SK-N-SH (cell line): ENCODE results near the gene CRELD2. TPM values are rescaled to one million over a fixed set of nuclear protein-coding genes. Genes with fewer than 3 reads are reported as not detected.

ENCODE experiments used
- CTCF ChIA-PET: fragments of 300-600, 350-600 bp; formaldehyde crosslinking; extraction: SDS; loops from one replicate; lab custom pipeline; 2021; lab: Yijun Ruan, JAX
- POLR2A ChIA-PET: fragments of 350-600 bp; sonication (Branson Sonifier 250); formaldehyde crosslinking; extraction: SDS; loops from one replicate; lab custom pipeline; 2020; ENCODE audit warnings: antibody characterized with exemption, inconsistent platforms; lab: Yijun Ruan, JAX
- DNase-seq: peaks from one replicate; pipeline ENCODE4 v3.0.0; 2012
- H2AFZ ChIP-seq: fragments of 200-600 bp; sonication (generic); 2 replicates; pipeline ENCODE4 v1.8.1; 2016; ENCODE audit warnings: antibody characterized with exemption, mild to moderate bottlenecking, low read depth
- H3F3A ChIP-seq: fragments of 200-600 bp; sonication (generic); replicated peaks from 2 replicates; pipeline ENCODE3; 2016; ENCODE audit warnings: antibody characterized with exemption, mild to moderate bottlenecking; ENCODE audit not compliant: insufficient read depth
- H3K27ac ChIP-seq, 2 experiments: fragments of 200-500 bp in 1 of 2; fragments of 200-600 bp in 1 of 2; sonication (Bioruptor generic) in 1 of 2; sonication (generic), shearing (Covaris generic) in 1 of 2; 2 replicates each; pipeline versions ENCODE4 v1.5.1 to v1.6.1; 2014 to 2016; ENCODE audit warnings: low read depth in 2 of 2, inconsistent platforms in 1 of 2, low read length in 1 of 2, mild to moderate bottlenecking in 1 of 2, mixed read lengths in 1 of 2
- H3K27me3 ChIP-seq: fragments of 200-600 bp; sonication (generic), shearing (Covaris generic); 2 replicates; pipeline ENCODE4 v1.6.1; 2016; ENCODE audit warnings: mixed run types; ENCODE audit not compliant: insufficient read depth
- H3K36me3 ChIP-seq, 2 experiments: fragments of 200-500 bp in 1 of 2; fragments of 200-600 bp in 1 of 2; sonication (Bioruptor generic) in 1 of 2; sonication (generic) in 1 of 2; replicated peaks in 1 of 2; 2 replicates each; pipeline versions ENCODE3 to v1.5.1; 2014 to 2016; ENCODE audit warnings: low read length in 1 of 2, mild to moderate bottlenecking in 1 of 2; ENCODE audit not compliant: insufficient read depth in 2 of 2, control insufficient read depth in 1 of 2
- H3K4me1 ChIP-seq, 2 experiments: fragments of 200-500 bp in 1 of 2; fragments of 200-600 bp in 1 of 2; sonication (Bioruptor generic) in 1 of 2; sonication (generic), shearing (Covaris generic) in 1 of 2; 2 replicates each; pipeline versions ENCODE4 v1.5.1 to v1.6.1; 2014 to 2016; ENCODE audit warnings: low read depth in 1 of 2, low read length in 1 of 2, mixed run types in 1 of 2; ENCODE audit not compliant: insufficient read depth in 2 of 2, control insufficient read depth in 1 of 2
- H3K4me2 ChIP-seq: fragments of 200-600 bp; sonication (generic), shearing (Covaris generic); 2 replicates; pipeline ENCODE4 v1.6.1; 2017; ENCODE audit warnings: mixed run types
- H3K4me3 ChIP-seq, 2 experiments: fragments of 200-500 bp in 1 of 2; fragments of 200-600 bp in 1 of 2; sonication (Bioruptor generic) in 1 of 2; sonication (generic), shearing (Covaris generic) in 1 of 2; 2 replicates each; pipeline versions ENCODE4 v1.5.1 to v1.8.1; 2014 to 2016; ENCODE audit warnings: low read depth in 2 of 2, inconsistent platforms in 1 of 2, low read length in 1 of 2, mild to moderate bottlenecking in 1 of 2, mixed read lengths in 1 of 2, moderate library complexity in 1 of 2
- H3K79me2 ChIP-seq: fragments of 200-600 bp; sonication (generic); 2 replicates; pipeline ENCODE4 v1.8.1; 2017; ENCODE audit warnings: mild to moderate bottlenecking; ENCODE audit not compliant: insufficient read depth
- H3K9ac ChIP-seq: fragments of 200-600 bp; sonication (generic); 2 replicates; pipeline ENCODE4 v1.6.1; 2017; ENCODE audit warnings: mixed run types
- H3K9me2 ChIP-seq: fragments of 200-600 bp; sonication (generic); 2 replicates; pipeline ENCODE4 v1.6.1; 2017; ENCODE audit warnings: mixed run types
- H3K9me3 ChIP-seq: fragments of 200-600 bp; sonication (generic); 2 replicates; pipeline ENCODE4 v1.6.1; 2017; ENCODE audit warnings: mixed run types, mild to moderate bottlenecking, moderate library complexity
- H4K20me1 ChIP-seq: fragments of 200-600 bp; sonication (generic); 2 replicates; pipeline ENCODE4 v1.6.1; 2017; ENCODE audit warnings: mild to moderate bottlenecking, mixed run types; ENCODE audit not compliant: insufficient read depth
- CTCF ChIP-seq: fragments of 200-600 bp; sonication (generic); IDR thresholded peaks from 2 replicates; pipeline ENCODE4 v1.6.1; 2017; ENCODE audit warnings: antibody characterized with exemption, mild to moderate bottlenecking, moderate library complexity
- ELF1 ChIP-seq: IDR thresholded peaks from 2 replicates; pipeline ENCODE4 v1.4.0; 2012
- FOSL2 ChIP-seq: IDR thresholded peaks from 2 replicates; pipeline ENCODE4 v1.4.0; 2012; ENCODE audit warnings: low read depth, mild to moderate bottlenecking, moderate library complexity, borderline replicate concordance
- FOXJ3 ChIP-seq: sonication (generic); formaldehyde crosslinking; IDR thresholded peaks from 2 replicates; pipeline ENCODE4 v1.5.1; 2020; ENCODE audit warnings: mild to moderate bottlenecking, missing genetic modification reagents
- FOXM1 ChIP-seq: IDR thresholded peaks from 2 replicates; pipeline ENCODE4 v1.4.0; 2012; ENCODE audit warnings: low read depth, mild to moderate bottlenecking
- IRF3 ChIP-seq: fragments of 150-350 bp; IDR thresholded peaks from 2 replicates; pipeline ENCODE4 v1.6.1; 2016; ENCODE audit warnings: mild to moderate bottlenecking, low read depth, low read length
- MXI1 ChIP-seq: IDR thresholded peaks from 2 replicates; pipeline ENCODE4 v1.6.1; 2012; ENCODE audit warnings: mild to moderate bottlenecking, low read depth, low read length, improper control_type of control experiment
- POLR2AphosphoS5 ChIP-seq: IDR thresholded peaks from 2 replicates; pipeline ENCODE4 v1.6.1; 2012; ENCODE audit warnings: low read depth, low read length
- RCOR1 ChIP-seq: fragments of 150-350 bp; IDR thresholded peaks from 2 replicates; pipeline ENCODE4 v1.6.1; 2017; ENCODE audit warnings: antibody characterized with exemption, low read length
- REST ChIP-seq: IDR thresholded peaks from 2 replicates; pipeline ENCODE4 v1.6.1; 2012; ENCODE audit warnings: mild to moderate bottlenecking, low read depth, low read length, moderate library complexity
- SIN3A ChIP-seq: IDR thresholded peaks from 2 replicates; pipeline ENCODE4 v1.6.1; 2012; ENCODE audit warnings: low read depth, mild to moderate bottlenecking, low read length, moderate library complexity, borderline replicate concordance
- SMC3 ChIP-seq: IDR thresholded peaks from 2 replicates; pipeline ENCODE4 v1.6.1; 2012; ENCODE audit warnings: low read depth, low read length, improper control_type of control experiment
- TEAD4 ChIP-seq: IDR thresholded peaks from 2 replicates; pipeline ENCODE4 v1.4.0; 2012; ENCODE audit warnings: mild to moderate bottlenecking, borderline replicate concordance; ENCODE audit not compliant: insufficient read depth
- USF2 ChIP-seq: fragments of 150-350 bp; IDR thresholded peaks from 2 replicates; pipeline ENCODE4 v1.6.1; 2017; ENCODE audit warnings: antibody characterized with exemption, low read length, low read depth, borderline replicate concordance
- WGBS: methylation state at CpG from one replicate; pipeline ENCODE4 v1.1.6; 2017; ENCODE audit warnings: low lambda C conversion rate; 5-methylcytosine and 5-hydroxymethylcytosine counted together
- polyA plus RNA-seq, 3 experiments: library from polyadenylated mRNA; depleted of rRNA; stranded (reverse); fragments of >200 nt; gene quantifications; 2 replicates each; pipeline ENCODE4 v1.2.3, GENCODE V29; 2012
- TF ChIP-seq, protein P1 (sequence below): IDR thresholded peaks from 2 replicates; pipeline ENCODE4; 2012

Gene CRELD2
- polyA plus RNA-seq, 1 of the 3 experiments (the other 2 are of a cell fraction) = 113 TPM

DNA sequence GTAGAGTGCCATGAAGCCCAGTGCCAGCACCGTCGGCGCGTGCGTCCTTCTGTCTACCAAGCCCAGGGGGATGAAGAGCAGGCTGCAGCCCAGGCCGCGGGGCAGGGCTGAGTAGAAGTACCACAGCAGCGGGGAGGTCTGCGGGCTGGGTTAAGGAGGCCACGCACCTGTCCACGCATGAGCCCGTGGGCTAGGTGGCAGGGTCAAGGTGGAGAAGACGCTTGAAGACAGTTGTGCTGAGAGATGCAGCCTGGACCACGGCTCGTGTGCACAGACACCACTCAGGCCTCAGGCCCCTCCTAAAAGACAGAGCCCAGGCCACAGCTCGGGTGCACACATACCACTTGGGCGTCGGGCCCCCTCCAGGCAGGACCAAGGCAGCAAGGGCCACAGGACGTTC is 10.6 kb upstream of the CRELD2 start:
- no peak for DNase-seq
- Histone ChIP-seq H3K4me3 (no peak overlapping the region), H3K9ac (no peak overlapping the region), H3K27me3 (no peaks in the 10 kb centered on the region), H3K4me1 (peaks cover 0 to 16% of the 10 kb centered on the region in 2 experiments; a peak in 1 of 4 replicates), H3K27ac (no peak overlapping the region), H4K20me1 (no peaks in the 10 kb centered on the region), H2AFZ (no peak overlapping the region), H3F3A (peaks cover 5% of the 10 kb centered on the region), H3K4me2 (no peak overlapping the region), H3K79me2 (no peaks in the 10 kb centered on the region; the same call in 1 of the 2 replicates), H3K9me3 (no peaks in the 10 kb centered on the region), H3K36me3 (peaks cover 10 to 27% of the 10 kb centered on the region in 2 experiments), H3K9me2 (no peaks in the 10 kb centered on the region)
- ChIA-PET POLR2A (no interaction called here), CTCF (no interaction called here)
- 94% methylated on average over 19 of the region's 19 CpGs for WGBS
- no peak for TF ChIP-seq FOXM1
- TF ChIP-seq POLR2AphosphoS5 = no peak
- TF ChIP-seq IRF3 = no peak
- no peak for TF ChIP-seq FOSL2

- DNase-seq = no peak
- no peaks in the 10 kb centered on the region; the same call in 1 of the 2 replicates for H3K79me2 ChIP-seq
- WGBS = 92% methylated on average over 17 of the region's 23 CpGs
- no peak overlapping the region for H3K27ac ChIP-seq
- H3K9ac ChIP-seq = no peak overlapping the region
- ChIA-PET POLR2A (no interaction called here), CTCF (no interaction called here)
- no peaks in the 10 kb centered on the region for H4K20me1 ChIP-seq
- no peaks in the 10 kb centered on the region for H3F3A ChIP-seq
- no peak overlapping the region for H2AFZ ChIP-seq
- no peaks in the 10 kb centered on the region for H3K27me3 ChIP-seq
- peaks cover 3 to 21% of the 10 kb centered on the region in 2 experiments for H3K36me3 ChIP-seq
- H3K4me1 ChIP-seq = peaks cover 0 to 4% of the 10 kb centered on the region in 2 experiments; a peak in 1 of 4 replicates
- no peak overlapping the region for H3K4me2 ChIP-seq
- no peaks in the 10 kb centered on the region for H3K9me3 ChIP-seq
- H3K4me3 ChIP-seq = no peak overlapping the region
- H3K9me2 ChIP-seq = no peaks in the 10 kb centered on the region
- TF ChIP-seq, protein P1, sequence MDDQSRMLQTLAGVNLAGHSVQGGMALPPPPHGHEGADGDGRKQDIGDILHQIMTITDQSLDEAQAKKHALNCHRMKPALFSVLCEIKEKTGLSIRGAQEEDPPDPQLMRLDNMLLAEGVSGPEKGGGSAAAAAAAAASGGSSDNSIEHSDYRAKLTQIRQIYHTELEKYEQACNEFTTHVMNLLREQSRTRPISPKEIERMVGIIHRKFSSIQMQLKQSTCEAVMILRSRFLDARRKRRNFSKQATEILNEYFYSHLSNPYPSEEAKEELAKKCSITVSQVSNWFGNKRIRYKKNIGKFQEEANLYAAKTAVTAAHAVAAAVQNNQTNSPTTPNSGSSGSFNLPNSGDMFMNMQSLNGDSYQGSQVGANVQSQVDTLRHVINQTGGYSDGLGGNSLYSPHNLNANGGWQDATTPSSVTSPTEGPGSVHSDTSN = no peak
- TF ChIP-seq FOXJ3 (CRISPR knock-in tag) (no peak), FOSL2 (no peak), MXI1 (no peak), SMC3 (no peak), CTCF (no peak), USF2 (no peak), SIN3A (no peak), IRF3 (no peak), ELF1 (no peak), TEAD4 (no peak), RCOR1 (no peak), REST (no peak)
These were observed 8.8 kb upstream of the CRELD2 start for GRCh38 chr22:49909476-49910205.
